Astrocyte of the cerebellum (primary cell): ENCODE data around the gene SMCHD1.

Source experiments
- DNase-seq: peaks from one replicate; pipeline ENCODE4 v3.0.0-alpha.2; 2011; ENCODE audit warnings: low read depth
- H3K4me3 ChIP-seq: 2 replicates; pipeline ENCODE4 v1.5.1; 2011; ENCODE audit warnings: mild to moderate bottlenecking, low read depth, low read length, moderate library complexity
- in situ Hi-C: cut with HindIII; loops from 2 replicates; pipeline ENCODE4 v1.10.0; 2017; ENCODE audit warnings: low sequenced_read_pairs
- TF ChIP-seq, protein P1 (sequence below): IDR thresholded peaks from 2 replicates; pipeline ENCODE4 v1.5.1; 2012; ENCODE audit warnings: low read length, low read depth, moderate library complexity, mild to moderate bottlenecking; ENCODE audit errors: missing control alignments

Gene SMCHD1

GRCh38 chr18:2642771-2643170, 12.8 kb upstream of the SMCHD1 start:
- TF ChIP-seq, protein P1, sequence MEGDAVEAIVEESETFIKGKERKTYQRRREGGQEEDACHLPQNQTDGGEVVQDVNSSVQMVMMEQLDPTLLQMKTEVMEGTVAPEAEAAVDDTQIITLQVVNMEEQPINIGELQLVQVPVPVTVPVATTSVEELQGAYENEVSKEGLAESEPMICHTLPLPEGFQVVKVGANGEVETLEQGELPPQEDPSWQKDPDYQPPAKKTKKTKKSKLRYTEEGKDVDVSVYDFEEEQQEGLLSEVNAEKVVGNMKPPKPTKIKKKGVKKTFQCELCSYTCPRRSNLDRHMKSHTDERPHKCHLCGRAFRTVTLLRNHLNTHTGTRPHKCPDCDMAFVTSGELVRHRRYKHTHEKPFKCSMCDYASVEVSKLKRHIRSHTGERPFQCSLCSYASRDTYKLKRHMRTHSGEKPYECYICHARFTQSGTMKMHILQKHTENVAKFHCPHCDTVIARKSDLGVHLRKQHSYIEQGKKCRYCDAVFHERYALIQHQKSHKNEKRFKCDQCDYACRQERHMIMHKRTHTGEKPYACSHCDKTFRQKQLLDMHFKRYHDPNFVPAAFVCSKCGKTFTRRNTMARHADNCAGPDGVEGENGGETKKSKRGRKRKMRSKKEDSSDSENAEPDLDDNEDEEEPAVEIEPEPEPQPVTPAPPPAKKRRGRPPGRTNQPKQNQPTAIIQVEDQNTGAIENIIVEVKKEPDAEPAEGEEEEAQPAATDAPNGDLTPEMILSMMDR = no peak
- H3K4me3 ChIP-seq = no peak overlapping the region
- peak; percentile 51 for DNase-seq
- in situ Hi-C loops = no loop called here

GRCh38 chr18:2644535-2644934, 11.0 kb upstream of the SMCHD1 start:
- TF ChIP-seq, protein P1 = no peak
- no peak for DNase-seq
- H3K4me3 ChIP-seq = no peak overlapping the region

DNA sequence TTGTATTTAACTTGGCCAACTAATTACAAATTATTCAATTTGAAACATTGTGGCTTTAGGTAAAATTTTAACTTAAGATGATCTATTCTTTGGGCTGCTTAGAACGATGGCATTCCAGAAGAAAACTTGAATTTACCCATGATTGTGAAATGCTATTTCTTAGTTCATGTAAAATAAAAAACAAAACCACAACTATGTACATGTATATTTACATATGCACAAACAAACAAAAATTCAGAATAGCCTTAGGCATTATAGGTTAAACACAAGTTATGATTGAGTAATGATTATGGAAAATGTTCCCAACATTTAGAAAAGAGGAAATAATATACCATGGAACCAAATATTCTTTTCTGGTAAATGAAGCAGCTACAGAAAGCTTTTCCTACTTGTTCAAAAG, 3.5 kb upstream of the SMCHD1 start:
- in situ Hi-C loops = no loop called here
- TF ChIP-seq, protein P1 = no peak
- no peak for DNase-seq
- H3K4me3 ChIP-seq = no peak overlapping the region

More at GRCh38 chr18:2644535-2644934, 11.0 kb upstream of the SMCHD1 start:
- in situ Hi-C loops = no loop called here

- no peak for DNase-seq
- in situ Hi-C loops = no loop called here
- no peak overlapping the region for H3K4me3 ChIP-seq
- TF ChIP-seq, protein P1 = no peak
These were observed 2.1 kb upstream of the SMCHD1 start for GRCh38 chr18:2653467-2653866.

GRCh38 chr18:2654169-2654927, 1.2 kb upstream of the SMCHD1 start:
- TF ChIP-seq, protein P1 = no peak
- DNase-seq = no peak
- in situ Hi-C loops = no loop called here

GRCh38 chr18:2654928-2655177, 673 bp upstream of the SMCHD1 start:
- in situ Hi-C loops = no loop called here
- DNase-seq = no peak
- H3K4me3 ChIP-seq = peak overlapping the region; percentile 88
- TF ChIP-seq, protein P1 = no peak

More at GRCh38 chr18:2654169-2654927, 1.2 kb upstream of the SMCHD1 start:
- peak overlapping the region; percentile 88 for H3K4me3 ChIP-seq
